Calu3 (cell line): Measurements from ENCODE around the gene ST8SIA2. TPM values are rescaled to one million over a fixed set of nuclear protein-coding genes. Genes with fewer than 3 reads are reported as not detected.

Experiments used
- Bru-seq: library from RNA; stranded (reverse); fragments of 400-500 nt; gene quantifications from one replicate; lab custom pipeline; 2021; lab: Mats Ljungman, UMichigan
- BruChase-seq, 2 experiments: library from RNA; stranded (reverse); fragments of 400-500 nt; gene quantifications; one replicate each; lab custom pipeline; 2021; lab: Mats Ljungman, UMichigan
- BruUV-seq: library from RNA; stranded (reverse); fragments of 400-500 nt; replicated peaks from 2 replicates; lab custom pipeline; 2021; lab: Mats Ljungman, UMichigan
- CTCF ChIA-PET: fragments of 300-600 bp; sonication (Branson Sonifier 250); formaldehyde crosslinking; loops from one replicate; lab custom pipeline; 2022; ENCODE audit warnings: antibody characterized with exemption; lab: Charles Lee
- DNase-seq: peaks from one replicate; pipeline ENCODE4 v3.0.0; 2022
- H3K27ac Mint-ChIP-seq: one replicate; pipeline ENCODE4 v1.8.0; 2022; ENCODE audit warnings: mixed read lengths; ENCODE audit not compliant: unreplicated experiment
- H3K27me3 Mint-ChIP-seq: one replicate; pipeline ENCODE4 v1.8.0; 2022; ENCODE audit warnings: mixed read lengths; ENCODE audit not compliant: unreplicated experiment
- H3K36me3 Mint-ChIP-seq: one replicate; pipeline ENCODE4 v1.8.0; 2022; ENCODE audit warnings: mild to moderate bottlenecking, moderate library complexity, mixed read lengths; ENCODE audit not compliant: insufficient read depth, unreplicated experiment
- H3K4me1 Mint-ChIP-seq: one replicate; pipeline ENCODE4 v1.8.0; 2022; ENCODE audit warnings: mild to moderate bottlenecking, low read depth, mixed read lengths; ENCODE audit not compliant: unreplicated experiment
- H3K4me3 Mint-ChIP-seq: one replicate; pipeline ENCODE4 v1.8.0; 2022; ENCODE audit warnings: mild to moderate bottlenecking, low read depth, moderate library complexity, mixed read lengths; ENCODE audit not compliant: unreplicated experiment
- H3K9me3 Mint-ChIP-seq: one replicate; pipeline ENCODE4 v1.8.0; 2022; ENCODE audit warnings: low read depth, mixed read lengths; ENCODE audit not compliant: unreplicated experiment
- CTCF ChIP-seq: fragments of 200-600 bp; IDR thresholded peaks from one replicate; pipeline ENCODE4 v1.8.0; 2022; ENCODE audit warnings: antibody characterized with exemption; ENCODE audit not compliant: unreplicated experiment
- intact Hi-C: fragments of 100-400 bp; cut with micrococcal nuclease; formaldehyde crosslinking; loops from one replicate; pipeline ENCODE4 v1.10.0; 2022; ENCODE audit not compliant: unreplicated experiment
- long read RNA-seq: library from polyadenylated mRNA; stranded (forward); transcript quantifications from one replicate; pipeline ENCODE4 v2.0.0, GENCODE V29; 2022
- total RNA-seq: library from RNA; stranded (reverse); gene quantifications from 2 replicates; pipeline ENCODE4 v1.2.3, GENCODE V29; 2022

Gene ST8SIA2
- total RNA-seq (not detected in 2 replicates), Bru-seq, nascent RNA (not detected), BruChase-seq, experiment 1, labeled RNA remaining after a 6-hour chase (not detected), BruChase-seq, experiment 2, labeled RNA remaining after a 2-hour chase (not detected)
- long read RNA-seq, result 0 reads

GRCh38 chr15:92393071-92393979 is at the start of gene ST8SIA2:
TSS of gene ST8SIA2 (plus strand) at chr15:92393881. CDS start at chr15:92394065, 184 bp downstream.
- Mint-ChIP-seq H3K27ac (no peak within 1 kb of the TSS), H3K4me3 (no peak within 1 kb of the TSS), H3K9me3 (no peaks in the 10 kb centered on the region), H3K27me3 (peaks cover 86% of the 10 kb centered on the region), H3K36me3 (no peaks in the 10 kb centered on the region), H3K4me1 (no peaks in the 10 kb centered on the region)
- BruUV-seq, result no TSS peak
- intact Hi-C loops, result no loop called here
- no peak for DNase-seq
- no peak for TF ChIP-seq CTCF
- CTCF ChIA-PET, result interaction anchor here (0.6 kb wide), 1 partner anchor 592 kb away, joined by 3 read pairs; no protein-coding TSS in a partner anchor

GRCh38 chr15:92343924-92344643 is 49.6 kb upstream of the ST8SIA2 start:
- no peak for DNase-seq
- intact Hi-C loops, result no loop called here
- no peak overlapping the region for H3K4me3 Mint-ChIP-seq
- no peak for TF ChIP-seq CTCF
- no peaks in the 10 kb centered on the region for H3K9me3 Mint-ChIP-seq
- no peaks in the 10 kb centered on the region for H3K4me1 Mint-ChIP-seq
- BruUV-seq, result no TSS peak
- H3K27me3 Mint-ChIP-seq, result peaks cover 89% of the 10 kb centered on the region
- H3K36me3 Mint-ChIP-seq, result no peaks in the 10 kb centered on the region
- no peak overlapping the region for H3K27ac Mint-ChIP-seq
- CTCF ChIA-PET, result no interaction called here

GRCh38 chr15:92346063-92346462 is 47.6 kb upstream of the ST8SIA2 start:
- Mint-ChIP-seq H3K4me3 (no peak overlapping the region), H3K27ac (no peak overlapping the region), H3K27me3 (peaks cover 84% of the 10 kb centered on the region), H3K9me3 (no peaks in the 10 kb centered on the region), H3K4me1 (no peaks in the 10 kb centered on the region), H3K36me3 (no peaks in the 10 kb centered on the region)
- no peak for DNase-seq
- BruUV-seq, result no TSS peak
- intact Hi-C loops, result no loop called here
- no peak for TF ChIP-seq CTCF
- CTCF ChIA-PET, result interaction anchor here (0.6 kb wide), 1 partner anchor 143 kb away, joined by 3 read pairs; no protein-coding TSS in a partner anchor

- TF ChIP-seq CTCF, result no peak
- no TSS peak for BruUV-seq
- Mint-ChIP-seq H3K27ac (no peak overlapping the region), H3K27me3 (peaks cover 53% of the 10 kb centered on the region), H3K4me3 (no peak overlapping the region), H3K36me3 (no peaks in the 10 kb centered on the region), H3K9me3 (no peaks in the 10 kb centered on the region), H3K4me1 (no peaks in the 10 kb centered on the region)
- CTCF ChIA-PET, result no interaction called here
- intact Hi-C loops, result no loop called here
- DNase-seq, result no peak
These were observed 38.4 kb upstream of the ST8SIA2 start for GRCh38 chr15:92355307-92355706.
